HG02623 (cell line): ENCODE measurements around the gene AUNIP.

Source experiments
- ATAC-seq: cut with Tn5 transposase; IDR thresholded peaks from one replicate; pipeline ENCODE4 v1.9.1; 2021; ENCODE audit warnings: moderate library complexity; ENCODE audit not compliant: unreplicated experiment

The AUNIP gene

DNA sequence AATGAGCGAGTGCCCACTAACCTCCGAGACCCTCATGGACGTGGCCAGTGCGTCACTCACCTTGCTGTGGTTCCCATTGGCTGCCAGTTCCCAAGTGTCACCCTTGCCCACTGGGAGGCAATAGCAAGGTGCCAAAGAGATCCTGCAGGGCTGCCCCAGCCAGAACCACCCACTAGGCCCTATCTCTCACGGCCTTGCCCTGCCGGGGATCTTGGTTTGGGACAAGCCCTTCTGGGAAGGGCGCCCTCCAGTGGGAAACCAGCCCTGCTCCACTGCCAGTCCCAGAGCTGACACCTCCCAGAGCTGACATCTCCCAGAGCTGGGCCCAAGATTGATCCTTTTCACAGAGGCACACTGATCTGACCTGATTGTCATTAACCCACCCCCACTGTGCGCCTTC is 61.3 kb downstream of the AUNIP start:
- ATAC-seq, result no peak

- no peak for ATAC-seq
Observed at GRCh38 chr1:25796811-25797458, 62.3 kb downstream of the AUNIP start.

DNA sequence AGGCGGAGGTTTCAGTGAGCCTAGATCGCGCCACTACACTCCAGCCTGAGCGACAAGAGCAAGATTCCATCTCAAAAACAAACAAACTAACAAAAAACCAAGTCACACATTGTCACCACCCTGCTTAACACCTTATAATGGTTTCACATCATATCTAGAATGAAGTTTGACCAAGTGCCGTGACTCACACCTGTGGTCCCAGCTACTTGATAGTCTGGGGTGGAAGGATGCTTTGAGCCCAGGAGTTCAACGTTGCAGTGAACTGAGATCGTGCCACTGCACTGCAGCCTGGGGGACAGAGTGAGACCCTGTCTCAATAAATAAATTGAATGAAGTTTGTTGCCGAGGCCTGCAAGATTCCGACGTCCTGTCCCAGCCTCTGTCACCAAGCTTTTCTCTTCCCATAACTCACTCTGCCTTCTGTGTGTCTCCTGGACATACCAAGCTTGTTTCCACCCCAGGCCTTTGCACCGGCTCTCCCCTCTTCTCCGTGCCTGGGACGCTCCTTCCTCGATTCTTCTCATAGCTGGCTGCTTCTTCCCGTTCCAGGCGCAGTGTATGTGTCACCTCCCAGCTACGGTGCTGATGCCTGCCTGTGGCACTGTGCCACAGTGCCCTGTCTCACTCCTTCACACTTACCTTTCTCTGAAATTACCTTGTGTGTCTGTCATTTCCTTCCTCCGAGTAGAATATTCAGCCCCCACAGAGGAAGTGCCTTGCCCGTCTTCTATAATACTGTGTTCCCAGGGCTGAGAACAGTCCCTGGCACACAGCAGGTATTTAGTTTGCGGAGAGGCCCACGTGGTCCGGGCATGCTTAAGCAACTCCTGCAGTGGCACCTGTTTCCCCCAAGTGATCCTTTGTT is 63.1 kb downstream of the AUNIP start:
- no peak for ATAC-seq

GRCh38 chr1:25795211-25795610 is 64.0 kb downstream of the AUNIP start:
- ATAC-seq, result no peak

DNA sequence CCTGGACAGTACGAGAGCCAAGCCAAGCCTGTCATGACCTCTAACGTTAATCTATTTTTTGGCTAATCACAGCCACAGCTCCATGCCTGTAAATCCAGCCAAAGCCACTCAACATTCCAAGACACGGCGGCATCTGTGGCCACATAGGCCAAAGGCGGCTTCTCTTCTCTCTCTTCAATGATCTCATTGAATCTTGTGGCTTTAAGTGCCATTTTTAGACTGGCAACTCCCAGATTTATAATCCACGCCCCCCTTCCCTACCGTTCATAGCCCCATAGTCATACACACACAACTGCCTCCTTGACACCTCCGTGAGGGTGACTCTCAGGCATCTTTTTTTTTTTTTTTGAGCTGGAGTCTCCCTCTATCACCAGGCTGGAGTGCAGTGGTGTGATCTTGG is 64.9 kb downstream of the AUNIP start:
- no peak for ATAC-seq

- no peak for ATAC-seq
Observed at GRCh38 chr1:25793585-25794170, 65.6 kb downstream of the AUNIP start.

DNA sequence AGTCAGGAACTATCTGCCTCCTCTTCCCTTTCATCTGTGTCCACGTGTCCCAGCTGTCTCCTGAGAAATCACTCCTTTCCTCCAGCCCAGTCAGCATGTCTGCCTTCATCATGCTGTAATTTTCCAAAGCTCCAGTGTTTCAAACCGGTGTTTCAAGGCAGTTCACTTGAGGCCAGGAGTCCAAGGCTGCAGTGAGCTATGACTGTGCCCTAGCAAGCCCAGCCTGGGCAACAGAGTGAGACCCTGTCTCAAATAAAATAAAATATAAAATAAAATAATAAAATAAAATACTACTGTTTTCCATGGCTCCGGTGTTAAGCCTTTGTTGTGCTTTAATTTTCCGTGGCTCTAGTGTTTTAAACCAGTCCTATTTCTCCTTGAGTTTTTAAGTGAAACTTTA is 67.1 kb downstream of the AUNIP start:
- ATAC-seq, result no peak

DNA sequence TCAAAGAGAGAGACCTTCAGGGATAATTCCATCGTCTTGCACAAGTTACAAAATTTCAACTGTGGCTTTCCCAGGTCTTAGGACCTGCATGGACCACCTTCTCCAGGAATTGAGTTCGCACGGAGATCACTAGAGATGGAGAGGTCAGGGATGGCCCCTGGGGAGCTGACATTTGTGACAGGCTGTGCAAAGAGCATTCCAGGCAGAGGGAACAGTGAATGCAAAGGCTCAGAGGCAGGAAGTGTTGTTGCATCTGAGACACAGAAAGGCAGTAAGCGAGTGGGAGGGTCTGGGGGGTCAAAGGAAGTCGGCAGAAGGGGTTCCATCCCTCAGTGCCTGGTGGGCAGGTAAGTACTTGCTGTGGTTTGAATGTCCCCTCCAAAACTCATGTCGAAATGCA is 68.8 kb downstream of the AUNIP start:
- ATAC-seq, result no peak

GRCh38 chr1:25787760-25788166 is 71.5 kb downstream of the AUNIP start:
- ATAC-seq, result no peak

- no peak for ATAC-seq
Observed at GRCh38 chr1:25786887-25787759, 72.1 kb downstream of the AUNIP start.

- no peak for ATAC-seq
Observed at GRCh38 chr1:25785333-25786067, 73.8 kb downstream of the AUNIP start.

- no peak for ATAC-seq
Observed at GRCh38 chr1:25784575-25785051, 74.6 kb downstream of the AUNIP start.
